Effector memory CD4-positive, alpha-beta T cell (primary cell): ENCODE measurements around the gene COL8A2.

ENCODE experiments used
- DNase-seq, 3 donors: peaks; one replicate each; pipeline ENCODE4 v3.0.0-alpha.2; 2020
- H3K27ac ChIP-seq: 2 replicates; pipeline ENCODE4 v1.7.0; 2013; ENCODE audit warnings: mild to moderate bottlenecking, low read length, moderate library complexity; ENCODE audit not compliant: insufficient read depth, poor library complexity, severe bottlenecking
- H3K27me3 ChIP-seq: replicated peaks from 2 replicates; pipeline ENCODE4 v1.7.0; 2013; ENCODE audit warnings: mild to moderate bottlenecking, low read length; ENCODE audit not compliant: insufficient read depth, control insufficient read depth, poor library complexity, severe bottlenecking
- H3K36me3 ChIP-seq: 2 replicates; pipeline ENCODE4 v1.7.0; 2013; ENCODE audit warnings: mild to moderate bottlenecking, low read length, moderate library complexity; ENCODE audit not compliant: control insufficient read depth, insufficient read depth
- H3K4me1 ChIP-seq: 2 replicates; pipeline ENCODE4 v1.7.0; 2013; ENCODE audit warnings: low read length, mild to moderate bottlenecking; ENCODE audit not compliant: control insufficient read depth, insufficient read depth, poor library complexity, severe bottlenecking
- H3K4me3 ChIP-seq: 2 replicates; pipeline ENCODE4 v1.7.0; 2013; ENCODE audit warnings: low read length, low read depth, mild to moderate bottlenecking; ENCODE audit not compliant: insufficient read depth, poor library complexity, severe bottlenecking
- H3K9me3 ChIP-seq: 2 replicates; pipeline ENCODE4 v1.7.0; 2013; ENCODE audit warnings: mild to moderate bottlenecking, low read length, moderate library complexity; ENCODE audit not compliant: control insufficient read depth

Gene COL8A2

DNA sequence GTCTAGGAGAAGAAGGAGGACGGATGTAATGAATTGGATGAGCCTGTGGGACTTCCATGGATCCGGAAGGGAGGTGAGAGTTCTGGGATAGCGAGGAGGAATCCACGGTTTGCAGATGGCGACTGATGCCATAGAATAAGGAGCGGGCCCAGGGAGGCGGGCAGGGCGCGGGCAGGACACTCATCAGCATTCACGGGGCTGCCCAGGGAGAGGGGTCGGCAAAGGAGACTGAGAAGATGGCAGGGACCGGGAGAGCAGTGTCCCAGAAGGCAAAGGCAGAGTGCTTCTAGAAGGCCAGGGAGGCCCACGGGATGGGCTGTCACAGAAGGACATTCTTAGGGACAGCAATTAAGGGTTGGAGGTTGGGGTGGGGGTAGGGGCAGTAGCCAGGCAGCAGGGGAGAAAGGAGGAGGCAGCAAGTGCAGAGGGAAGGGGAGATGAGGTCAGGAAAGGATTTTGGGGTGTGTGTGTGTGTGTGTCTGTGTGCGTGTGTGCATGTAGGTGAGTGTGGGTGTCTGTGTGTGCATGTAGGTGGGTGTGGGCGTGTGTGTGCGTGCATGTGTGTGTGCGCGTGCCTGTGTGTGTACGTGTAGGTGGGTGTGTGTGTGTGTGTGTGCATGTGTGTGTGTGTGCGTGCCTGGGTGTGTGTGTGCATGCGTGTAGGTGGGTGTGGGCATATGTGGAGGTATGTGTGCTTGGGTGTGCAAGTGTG, 1.1 kb upstream of the COL8A2 start:
- Histone ChIP-seq H3K36me3 (no peaks in the 10 kb centered on the region), H3K27ac (no peak overlapping the region), H3K27me3 (peaks cover 16% of the 10 kb centered on the region), H3K9me3 (no peaks in the 10 kb centered on the region), H3K4me1 (peaks cover 3% of the 10 kb centered on the region), H3K4me3 (no peak overlapping the region)
- no peak for DNase-seq

DNA sequence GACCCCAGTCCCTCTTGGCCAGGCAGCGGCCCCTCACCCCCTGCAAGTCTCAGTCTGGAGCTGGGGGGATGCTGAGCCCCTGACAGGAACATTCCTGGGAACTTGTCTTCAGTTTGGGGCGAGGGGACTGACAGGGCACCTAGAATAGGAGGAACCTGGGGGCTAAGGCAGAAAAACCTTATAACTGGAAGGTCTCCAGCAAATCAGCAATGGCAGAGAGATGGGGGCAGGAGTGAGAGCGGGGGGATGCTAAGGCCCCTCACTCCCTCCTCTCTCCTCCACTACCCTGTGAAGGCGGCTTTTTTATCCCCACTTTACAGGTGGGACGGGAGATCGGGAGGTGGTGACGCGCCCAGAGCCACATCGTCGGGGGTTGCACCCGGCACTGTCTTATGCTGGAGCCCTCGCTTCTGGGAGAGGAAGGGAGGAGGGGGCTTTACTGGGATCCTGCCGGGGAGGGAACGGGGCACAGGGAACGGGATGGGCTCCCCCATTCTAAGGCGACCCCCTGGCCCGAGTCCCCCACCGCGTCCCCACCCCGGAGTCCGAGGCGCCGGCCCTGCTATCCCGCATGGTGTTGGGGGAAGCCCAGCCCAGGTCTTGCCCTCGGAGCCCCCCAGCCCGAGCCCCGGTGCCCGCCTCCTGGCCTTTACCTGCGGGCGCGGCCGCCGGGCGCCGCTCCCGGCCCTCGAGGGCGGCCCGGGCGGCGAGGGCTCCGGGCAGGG, 456 bp downstream of the COL8A2 start:
- Histone ChIP-seq H3K27me3 (peaks cover 16% of the 10 kb centered on the region), H3K4me1 (peaks cover 3% of the 10 kb centered on the region), H3K4me3 (no peak overlapping the region), H3K9me3 (no peaks in the 10 kb centered on the region), H3K36me3 (no peaks in the 10 kb centered on the region), H3K27ac (no peak overlapping the region)
- DNase-seq, result no peak

DNA sequence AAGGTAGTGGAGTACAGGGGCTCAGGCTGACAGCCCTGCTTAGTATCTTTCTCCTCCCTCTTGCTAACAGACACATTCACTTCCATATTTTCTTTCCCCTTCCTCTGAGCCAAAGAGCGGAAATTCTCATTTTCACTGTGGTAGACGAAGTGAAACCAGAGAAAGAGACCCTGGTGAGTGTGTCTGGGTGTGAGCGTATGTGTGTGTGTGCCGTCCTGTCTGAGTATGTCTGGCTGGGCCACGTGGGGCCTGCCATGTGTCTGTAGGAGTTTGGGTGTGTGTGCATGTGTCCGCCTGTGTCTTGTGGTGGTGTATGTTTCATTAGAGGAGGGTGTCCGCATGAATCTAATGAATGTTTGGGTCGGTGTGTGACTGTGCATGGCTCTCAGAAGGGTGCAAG, 1.7 kb downstream of the COL8A2 start:
- peaks cover 16% of the 10 kb centered on the region for H3K27me3 ChIP-seq
- H3K4me3 ChIP-seq, result no peak overlapping the region
- H3K36me3 ChIP-seq, result no peaks in the 10 kb centered on the region
- H3K27ac ChIP-seq, result no peak overlapping the region
- peaks cover 3% of the 10 kb centered on the region for H3K4me1 ChIP-seq
- H3K9me3 ChIP-seq, result no peaks in the 10 kb centered on the region
- no peak for DNase-seq

DNA sequence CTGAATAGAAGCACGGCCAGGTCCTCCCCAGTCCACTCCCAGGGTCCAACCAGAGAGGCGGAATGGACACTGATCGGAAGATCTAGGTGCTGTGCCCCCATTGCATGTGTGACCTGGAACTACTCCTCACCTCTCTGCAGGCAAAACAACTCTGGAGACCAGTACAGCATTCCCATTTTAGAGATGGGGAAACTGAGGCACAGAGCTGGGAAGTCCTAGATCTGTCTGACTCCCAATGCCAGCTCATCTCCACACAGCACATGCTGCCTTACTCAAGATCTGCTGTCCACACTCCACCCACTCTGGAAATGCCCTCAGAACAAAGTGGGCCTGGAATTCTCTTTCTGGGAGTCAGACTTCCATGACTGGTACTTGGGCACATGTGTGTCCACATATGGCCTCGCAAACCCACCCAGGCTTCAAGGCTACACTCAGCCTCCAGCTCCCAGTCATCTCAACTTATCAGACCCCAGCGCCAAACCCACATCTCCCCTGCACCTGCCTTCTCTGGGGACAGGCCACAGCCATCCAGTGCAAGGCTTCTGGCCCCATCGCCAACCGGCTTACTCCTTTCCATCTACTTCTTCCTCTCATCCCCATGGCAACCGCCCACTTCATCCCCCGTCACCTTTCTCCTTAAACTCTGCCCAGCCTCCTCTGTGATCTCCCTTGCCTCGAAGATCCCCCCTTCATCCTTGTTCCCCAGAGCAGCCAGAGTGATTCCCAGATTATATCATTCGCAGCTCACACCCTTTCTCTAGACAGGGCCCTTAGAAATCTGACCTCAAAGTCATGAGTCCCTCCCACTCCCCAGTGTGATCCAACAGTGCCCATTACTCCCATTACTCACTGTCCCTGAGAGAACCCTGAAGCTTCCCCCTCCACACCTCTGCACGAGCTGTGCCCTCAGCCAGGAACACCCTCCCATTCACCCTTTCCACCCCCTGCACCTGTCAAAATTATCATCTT, 2.7 kb downstream of the COL8A2 start:
- Histone ChIP-seq H3K27me3 (peaks cover 16% of the 10 kb centered on the region), H3K4me1 (peaks cover 3% of the 10 kb centered on the region), H3K9me3 (no peaks in the 10 kb centered on the region), H3K27ac (no peak overlapping the region), H3K36me3 (no peaks in the 10 kb centered on the region), H3K4me3 (no peak overlapping the region)
- DNase-seq, result no peak

DNA sequence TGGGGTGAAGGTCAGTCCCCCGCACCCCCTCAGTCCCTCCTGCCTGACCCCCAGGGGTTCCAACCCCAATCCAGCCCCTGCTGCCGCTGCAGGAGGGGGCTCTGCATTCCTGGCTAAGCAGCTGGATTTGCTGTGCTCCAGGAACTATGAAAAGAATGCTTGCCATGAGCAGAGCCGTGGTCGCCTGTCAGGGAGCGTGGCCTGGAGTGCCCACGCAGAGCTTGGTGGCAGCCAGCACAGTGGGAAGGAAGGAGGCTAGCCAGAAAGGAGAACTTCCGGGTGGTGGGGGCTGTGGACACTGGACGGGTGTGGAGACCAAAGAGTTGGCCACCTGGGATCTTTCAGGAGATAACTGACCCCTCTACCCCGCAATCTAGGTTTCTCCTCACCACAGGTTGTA, 5.6 kb downstream of the COL8A2 start:
- no peak overlapping the region for H3K4me3 ChIP-seq
- no peaks in the 10 kb centered on the region for H3K4me1 ChIP-seq
- H3K27me3 ChIP-seq, result peaks cover 4% of the 10 kb centered on the region
- no peaks in the 10 kb centered on the region for H3K9me3 ChIP-seq
- DNase-seq, result no peak
- no peak overlapping the region for H3K27ac ChIP-seq
- H3K36me3 ChIP-seq, result no peaks in the 10 kb centered on the region

DNA sequence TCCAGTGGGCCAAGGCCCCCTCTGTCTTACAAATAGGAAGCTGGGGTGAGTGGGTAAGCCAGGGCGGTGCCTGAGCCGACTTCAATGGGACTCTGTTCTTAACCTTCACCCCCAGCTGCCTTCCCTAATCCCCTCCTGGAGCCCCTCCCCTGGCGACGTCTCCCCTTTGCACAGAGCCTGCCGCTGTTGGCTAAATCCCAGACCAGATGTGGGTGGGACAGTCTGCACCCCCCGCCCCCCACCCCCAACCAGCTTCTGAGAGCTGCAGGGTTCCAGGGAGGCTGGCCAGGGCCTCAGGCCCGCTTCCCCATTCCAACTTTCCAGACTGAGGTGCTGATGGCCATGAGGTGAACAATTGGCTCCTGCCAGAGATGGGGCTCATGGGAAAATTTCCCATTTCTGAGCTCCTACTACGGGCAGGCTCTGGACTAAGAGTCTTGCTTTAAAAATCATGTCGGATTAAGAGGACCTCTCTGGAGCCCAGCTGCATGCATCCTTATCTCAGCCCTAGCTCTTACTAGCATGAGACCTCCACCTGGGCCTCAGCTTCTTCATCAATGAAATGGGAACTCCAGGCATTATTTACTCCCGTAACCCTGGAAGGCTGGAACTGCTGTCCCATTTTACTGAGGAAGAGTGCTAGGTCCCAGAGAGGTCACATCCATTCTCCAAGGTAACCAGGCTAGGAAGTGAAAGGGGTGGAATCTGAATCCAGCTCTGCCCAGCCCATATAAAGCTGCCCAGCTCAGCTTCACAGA, 6.4 kb downstream of the COL8A2 start:
- Histone ChIP-seq H3K36me3 (no peaks in the 10 kb centered on the region), H3K4me1 (no peaks in the 10 kb centered on the region), H3K4me3 (no peak overlapping the region), H3K27me3 (no peaks in the 10 kb centered on the region), H3K9me3 (no peaks in the 10 kb centered on the region), H3K27ac (no peak overlapping the region)
- DNase-seq, result no peak

DNA sequence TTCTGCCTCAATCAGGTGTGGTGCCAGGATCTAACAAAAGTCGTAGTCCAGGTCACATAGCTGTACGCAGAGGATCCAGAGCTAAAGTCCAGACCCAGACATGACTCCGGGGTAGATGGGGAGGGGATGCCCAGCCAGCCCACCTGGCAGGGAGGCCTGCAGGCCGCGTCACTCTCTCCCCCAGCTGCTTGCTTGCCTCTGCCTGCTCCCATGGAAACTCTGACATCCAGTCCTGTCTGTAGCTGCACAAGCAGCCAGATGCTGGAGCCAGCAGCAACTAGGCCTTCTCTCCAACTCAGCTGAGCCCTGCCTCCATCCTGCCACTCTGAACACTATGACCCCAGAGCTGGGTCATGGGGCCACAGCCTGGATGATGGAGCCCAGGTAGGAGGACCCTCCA, 8.1 kb downstream of the COL8A2 start:
- Histone ChIP-seq H3K4me1 (no peaks in the 10 kb centered on the region), H3K36me3 (no peaks in the 10 kb centered on the region)

DNA sequence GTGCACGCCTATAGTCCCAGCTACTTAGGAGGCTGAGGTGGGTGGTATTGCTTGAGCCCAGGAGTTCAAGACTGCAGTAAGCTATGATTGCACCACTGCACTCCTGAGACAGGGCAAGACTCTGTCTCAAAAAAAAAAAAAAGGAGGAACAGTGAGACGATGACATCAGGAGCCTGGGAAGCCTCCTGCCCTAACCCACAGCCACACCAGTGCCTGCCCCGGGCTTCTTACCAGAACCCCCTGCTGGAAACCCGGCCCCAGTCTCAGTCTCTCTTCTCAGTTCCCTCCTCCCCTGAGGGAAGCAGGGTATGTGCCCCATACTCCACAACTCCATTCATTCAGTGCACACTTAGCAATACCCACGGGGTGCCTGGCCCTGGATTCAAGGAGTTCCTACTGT, 9.1 kb downstream of the COL8A2 start:
- Histone ChIP-seq H3K27ac (no peak overlapping the region), H3K27me3 (no peaks in the 10 kb centered on the region), H3K4me3 (no peak overlapping the region), H3K9me3 (no peaks in the 10 kb centered on the region), H3K36me3 (no peaks in the 10 kb centered on the region), H3K4me1 (no peaks in the 10 kb centered on the region)
- no peak for DNase-seq

More for the DNA sequence above, 8.1 kb downstream of the COL8A2 start:
- Histone ChIP-seq H3K9me3 (no peaks in the 10 kb centered on the region), H3K27me3 (no peaks in the 10 kb centered on the region), H3K27ac (no peak overlapping the region), H3K4me3 (no peak overlapping the region)
- no peak for DNase-seq

DNA sequence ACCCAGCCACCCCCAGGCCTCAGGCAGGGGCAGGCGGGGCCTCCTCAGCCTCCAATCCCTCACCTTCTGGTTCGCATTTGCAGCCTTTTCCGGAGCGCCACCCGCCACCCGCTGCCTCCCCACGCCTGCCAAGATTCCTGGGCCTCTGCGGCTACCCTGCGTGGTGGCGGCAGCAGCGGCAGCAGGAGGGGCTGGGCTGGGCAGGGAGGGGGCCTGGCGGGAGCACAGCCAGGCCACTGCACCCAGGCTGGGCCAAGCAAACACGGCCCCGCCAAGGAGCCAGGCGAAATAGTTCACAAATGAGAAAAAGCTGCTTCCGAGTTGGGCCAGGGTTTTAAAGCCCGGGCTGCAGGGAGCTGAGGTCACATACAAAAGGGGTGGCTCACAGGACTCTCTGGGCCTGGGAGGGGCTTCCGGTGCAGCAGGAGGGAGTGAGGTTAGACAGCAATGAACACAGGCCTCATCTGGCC, 9.8 kb downstream of the COL8A2 start:
- H3K27me3 ChIP-seq, result no peaks in the 10 kb centered on the region
- no peak overlapping the region for H3K27ac ChIP-seq
- no peaks in the 10 kb centered on the region for H3K9me3 ChIP-seq
- no peak for DNase-seq
- no peaks in the 10 kb centered on the region for H3K4me1 ChIP-seq
- H3K4me3 ChIP-seq, result no peak overlapping the region
- no peaks in the 10 kb centered on the region for H3K36me3 ChIP-seq
